Keratinocyte (primary cell): ENCODE data around the gene PRRC2B. TPM values are rescaled to one million over a fixed set of nuclear protein-coding genes. Genes with fewer than 3 reads are reported as not detected.

Source experiments
- DNase-seq: peaks from one replicate; pipeline ENCODE4 v3.0.0-alpha.2; 2011; ENCODE audit warnings: low read depth, missing footprints, low spot score
- FAIRE-seq: peaks from 2 replicates; lab custom pipeline; 2011; peaks lifted over from hg19 to GRCh38; lab: Jason Lieb, UNC
- H2AFZ ChIP-seq: 2 replicates; pipeline ENCODE4 v1.6.0; 2012; ENCODE audit warnings: low read length, control low read depth, inconsistent platforms; ENCODE audit not compliant: control insufficient read depth
- H3K27ac ChIP-seq: 2 replicates; pipeline ENCODE4 v1.5.1; 2011; ENCODE audit warnings: low read length; ENCODE audit not compliant: control insufficient read depth, insufficient read depth
- H3K27me3 ChIP-seq: 3 replicates; pipeline ENCODE4 v1.6.0; 2011; ENCODE audit warnings: low read length; ENCODE audit not compliant: control insufficient read depth, insufficient read depth; ENCODE audit errors: extremely low read depth
- H3K36me3 ChIP-seq, 2 experiments: 2 replicates in 1 of 2; 3 replicates in 1 of 2; pipeline ENCODE4 v1.5.1; 2011; ENCODE audit warnings: low read length in 2 of 2, mild to moderate bottlenecking in 1 of 2; ENCODE audit not compliant: control insufficient read depth in 2 of 2, insufficient read depth in 2 of 2; ENCODE audit errors: extremely low read depth in 1 of 2
- H3K4me1 ChIP-seq: 3 replicates; pipeline ENCODE4 v1.5.1; 2011; ENCODE audit warnings: low read length; ENCODE audit not compliant: control insufficient read depth, insufficient read depth; ENCODE audit errors: extremely low read depth
- H3K4me2 ChIP-seq: 3 replicates; pipeline ENCODE4 v1.6.0; 2011; ENCODE audit warnings: low read depth, low read length; ENCODE audit not compliant: control insufficient read depth, insufficient read depth; ENCODE audit errors: extremely low read depth
- H3K4me3 ChIP-seq, 3 experiments: fragments of 200-600 bp in 1 of 3; sonication (generic) in 1 of 3; 2 replicates in 2 of 3; 3 replicates in 1 of 3; pipeline ENCODE4 v1.5.1; 2011 to 2016; ENCODE audit warnings: low read length in 3 of 3, mild to moderate bottlenecking in 3 of 3, control low read depth in 2 of 3, inconsistent platforms in 1 of 3, low read depth in 1 of 3, mixed read lengths in 1 of 3, mixed run types in 1 of 3, moderate library complexity in 1 of 3; ENCODE audit not compliant: control insufficient read depth in 2 of 3, insufficient read depth in 2 of 3; ENCODE audit errors: extremely low read depth in 1 of 3
- H3K79me2 ChIP-seq: 2 replicates; pipeline ENCODE4 v1.6.0; 2012; ENCODE audit warnings: low read length; ENCODE audit not compliant: control insufficient read depth, insufficient read depth
- H3K9ac ChIP-seq: 3 replicates; pipeline ENCODE4 v1.6.0; 2011; ENCODE audit warnings: low read length; ENCODE audit not compliant: control insufficient read depth, insufficient read depth; ENCODE audit errors: extremely low read depth
- H3K9me1 ChIP-seq: 3 replicates; pipeline ENCODE4 v1.6.0; 2011; ENCODE audit warnings: low read length; ENCODE audit not compliant: control insufficient read depth, insufficient read depth; ENCODE audit errors: extremely low read depth
- H3K9me3 ChIP-seq: 2 replicates; pipeline ENCODE4 v1.5.1; 2012; ENCODE audit warnings: low read depth, low read length; ENCODE audit not compliant: control insufficient read depth
- H4K20me1 ChIP-seq: 3 replicates; pipeline ENCODE4 v1.6.0; 2011; ENCODE audit warnings: low read length; ENCODE audit not compliant: control insufficient read depth, insufficient read depth; ENCODE audit errors: extremely low read depth
- CTCF ChIP-seq, 3 experiments: IDR thresholded peaks in 1 of 3; conservative IDR thresholded peaks in 1 of 3; optimal IDR thresholded peaks in 1 of 3; 2 replicates in 2 of 3; 3 replicates in 1 of 3; pipeline versions ENCODE3 to v1.5.1; 2011; ENCODE audit warnings: low read length in 3 of 3, mild to moderate bottlenecking in 3 of 3, moderate library complexity in 2 of 3, control low read depth in 1 of 3, inconsistent platforms in 1 of 3; ENCODE audit not compliant: insufficient read depth in 2 of 3; ENCODE audit errors: extremely low read depth in 1 of 3
- EZH2 ChIP-seq: IDR thresholded peaks from one replicate; pipeline ENCODE4 v1.6.1; 2012; ENCODE audit warnings: inconsistent platforms, mild to moderate bottlenecking, low read length, moderate library complexity
- dilution Hi-C: fragments of 300-500 bp; cut with MboI; formaldehyde crosslinking; loops from one replicate; pipeline ENCODE4 v1.7.0; 2020; ENCODE audit warnings: low sequenced_read_pairs; ENCODE audit not compliant: extremely low pct_ligation_motif_present
- polyA plus RNA-seq, 5 experiments: library from polyadenylated mRNA; depleted of rRNA in 3 of 5; stranded (reverse) in 3 of 5; stranded (forward) in 1 of 5; unstranded in 1 of 5; fragments of >200 nt; gene quantifications; 1 replicate in 1 of 5; 2 replicates in 3 of 5; 3 replicates in 1 of 5; pipeline versions ENCODE4 v1.2.1 to v1.2.3, GENCODE V29; 2011 to 2012; ENCODE audit warnings: missing spikeins in 2 of 5, low read depth in 1 of 5, low replicate concordance in 1 of 5

The PRRC2B gene
- polyA plus RNA-seq, 1 donor (not counting 4 experiments of a cell fraction or from before 2014, with no cell fraction given), result 20.8 TPM

GRCh38 chr9:131358556-131358955 is 35.3 kb upstream of the PRRC2B start:
- FAIRE-seq, result no peak
- Histone ChIP-seq H3K4me1 (peaks cover 16% of the 10 kb centered on the region), H3K9me3 (no peaks in the 10 kb centered on the region), H3K27me3 (no peaks in the 10 kb centered on the region), H3K79me2 (no peaks in the 10 kb centered on the region), H3K27ac (no peak overlapping the region), H4K20me1 (no peaks in the 10 kb centered on the region), H3K4me3 (no peak overlapping the region), H3K36me3 (no peaks in the 10 kb centered on the region), H3K4me2 (no peak overlapping the region), H3K9me1 (no peaks in the 10 kb centered on the region), H2AFZ (no peak overlapping the region), H3K9ac (no peak overlapping the region)
- dilution Hi-C loops, result no loop called here
- DNase-seq, result no peak
- no peak for TF ChIP-seq EZH2
- TF ChIP-seq CTCF (optimal IDR thresholded peaks at IDR 0.05 in 1 of 3, IDR thresholded peaks at IDR 0.05 in 1 of 3, conservative IDR thresholded peaks at IDR 0.05 in 1 of 3; ENCODE audit: extremely low read depth in 1 of 3, insufficient read depth in 2 of 3, low read length in 3 of 3), result no peak

GRCh38 chr9:131361202-131361833 is 32.6 kb upstream of the PRRC2B start:
- no peaks in the 10 kb centered on the region for H3K9me1 ChIP-seq
- DNase-seq, result peak; percentile 41
- no peaks in the 10 kb centered on the region for H3K27me3 ChIP-seq
- H4K20me1 ChIP-seq, result no peaks in the 10 kb centered on the region
- no peak for TF ChIP-seq CTCF (optimal IDR thresholded peaks at IDR 0.05 in 1 of 3, IDR thresholded peaks at IDR 0.05 in 1 of 3, conservative IDR thresholded peaks at IDR 0.05 in 1 of 3; ENCODE audit: extremely low read depth in 1 of 3, insufficient read depth in 2 of 3, low read length in 3 of 3)
- TF ChIP-seq EZH2, result no peak
- peak overlapping the region; percentile 27 for H3K4me2 ChIP-seq
- no peak overlapping the region for H3K4me3 ChIP-seq
- no peak overlapping the region for H3K9ac ChIP-seq
- H3K79me2 ChIP-seq, result no peaks in the 10 kb centered on the region
- dilution Hi-C loops, result no loop called here
- FAIRE-seq, result peak; percentile 81
- H3K27ac ChIP-seq, result peak overlapping the region; percentile 56
- peak overlapping the region; percentile 66 for H2AFZ ChIP-seq
- peaks cover 16% of the 10 kb centered on the region for H3K4me1 ChIP-seq
- no peaks in the 10 kb centered on the region for H3K36me3 ChIP-seq
- H3K9me3 ChIP-seq, result no peaks in the 10 kb centered on the region
